HG03025 (cell line): ENCODE results near the gene ARHGEF37.
"Not testable (repeated sequence)": the region's sequence is repeated elsewhere in the genome, so short reads cannot be mapped to it uniquely, and the experiment has no call there.

ENCODE experiments used
- ATAC-seq: cut with Tn5 transposase; IDR thresholded peaks from one replicate; pipeline ENCODE4 v1.9.1; 2021; ENCODE audit warnings: mild to moderate bottlenecking, moderate library complexity; ENCODE audit not compliant: unreplicated experiment, low FRiP score

ARHGEF37 gene

GRCh38 chr5:149644629-149645028, 63.3 kb downstream of the ARHGEF37 start:
- no peak for ATAC-seq

DNA sequence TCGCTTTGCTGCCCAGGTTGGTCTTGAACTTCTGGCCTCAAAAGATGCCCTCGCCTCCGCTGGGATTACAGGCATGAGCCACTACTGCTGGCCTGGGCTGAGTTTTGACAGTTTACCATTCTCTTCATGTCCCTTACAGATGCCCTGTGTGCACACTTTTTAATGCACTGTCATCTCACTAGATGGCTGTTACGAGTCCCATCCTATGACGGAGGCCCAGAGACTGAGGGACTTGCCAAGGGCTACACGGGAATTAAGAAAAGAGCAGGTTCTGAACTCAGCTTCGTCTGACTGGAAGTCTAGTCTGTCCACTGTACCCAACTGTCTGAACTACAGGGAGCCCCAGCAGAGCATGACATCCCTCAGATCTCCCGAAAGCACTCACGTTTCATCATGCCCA, 63.9 kb downstream of the ARHGEF37 start:
- no peak for ATAC-seq

- ATAC-seq, result no peak
These were observed 64.4 kb downstream of the ARHGEF37 start for GRCh38 chr5:149645725-149646124.

DNA sequence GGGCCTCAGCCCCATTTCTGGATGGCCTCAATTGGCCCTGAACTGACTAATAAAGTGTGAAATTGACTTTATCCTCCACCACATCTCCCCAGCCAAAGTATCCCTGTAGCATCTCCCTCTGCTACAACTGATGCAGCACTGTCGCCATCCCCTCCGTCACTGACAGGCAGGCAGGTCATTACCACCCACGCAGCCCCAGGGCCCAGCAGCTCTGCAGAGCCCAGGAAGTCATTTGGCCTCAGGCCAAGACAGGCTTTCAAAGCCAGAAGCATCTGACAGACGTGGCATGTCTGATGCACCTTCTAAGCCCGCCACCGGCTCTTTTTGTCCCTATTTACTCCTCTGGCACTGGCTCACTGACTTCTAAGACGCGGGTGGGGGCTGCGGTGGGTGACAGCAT, 65.3 kb downstream of the ARHGEF37 start:
- no peak for ATAC-seq

- no peak for ATAC-seq
These were observed 66.0 kb downstream of the ARHGEF37 start for GRCh38 chr5:149647334-149647733.

GRCh38 chr5:149648464-149649393, 67.4 kb downstream of the ARHGEF37 start:
- ATAC-seq, result not testable (repeated sequence)

DNA sequence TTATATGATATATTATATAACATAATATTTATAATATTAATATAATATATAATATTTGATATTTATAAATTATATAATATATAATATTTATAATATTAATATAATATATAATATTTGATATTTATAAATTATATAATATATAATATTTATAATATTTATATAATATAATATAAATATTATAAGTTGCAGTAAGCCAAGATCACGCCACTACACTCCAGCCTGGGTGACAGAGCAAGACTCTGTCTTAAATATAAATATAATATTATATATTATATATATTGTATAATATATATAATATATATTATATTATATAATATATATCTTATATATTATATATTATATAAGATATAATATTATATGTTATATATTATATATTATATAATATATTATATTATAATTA, 68.4 kb downstream of the ARHGEF37 start:
- ATAC-seq, result not testable (repeated sequence)

- ATAC-seq, result no peak
These were observed 70.4 kb downstream of the ARHGEF37 start for GRCh38 chr5:149651686-149652085.

GRCh38 chr5:149652697-149653096, 71.4 kb downstream of the ARHGEF37 start:
- no peak for ATAC-seq

DNA sequence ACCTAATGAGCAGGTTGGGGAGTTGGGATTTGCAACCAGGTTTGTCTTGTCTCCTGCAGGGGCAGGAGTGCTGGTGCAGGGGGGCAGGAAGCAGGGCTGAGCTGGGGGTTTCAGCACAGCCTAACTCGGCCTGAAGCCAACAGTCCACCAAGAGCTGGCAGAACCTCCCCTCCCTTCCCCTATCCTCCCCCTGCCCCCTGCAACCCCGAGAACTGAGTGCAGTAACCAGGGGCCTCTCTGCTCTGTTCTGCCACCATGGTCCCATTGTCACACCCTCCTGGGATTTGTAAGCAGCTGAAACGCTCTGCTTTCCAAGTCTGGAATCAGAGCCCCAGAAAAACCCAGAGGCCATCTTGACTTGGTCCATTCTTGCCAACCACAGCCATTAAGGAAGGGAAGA, 72.9 kb downstream of the ARHGEF37 start:
- ATAC-seq, result no peak

- ATAC-seq, result no peak
These were observed 73.7 kb downstream of the ARHGEF37 start for GRCh38 chr5:149654883-149655505.

DNA sequence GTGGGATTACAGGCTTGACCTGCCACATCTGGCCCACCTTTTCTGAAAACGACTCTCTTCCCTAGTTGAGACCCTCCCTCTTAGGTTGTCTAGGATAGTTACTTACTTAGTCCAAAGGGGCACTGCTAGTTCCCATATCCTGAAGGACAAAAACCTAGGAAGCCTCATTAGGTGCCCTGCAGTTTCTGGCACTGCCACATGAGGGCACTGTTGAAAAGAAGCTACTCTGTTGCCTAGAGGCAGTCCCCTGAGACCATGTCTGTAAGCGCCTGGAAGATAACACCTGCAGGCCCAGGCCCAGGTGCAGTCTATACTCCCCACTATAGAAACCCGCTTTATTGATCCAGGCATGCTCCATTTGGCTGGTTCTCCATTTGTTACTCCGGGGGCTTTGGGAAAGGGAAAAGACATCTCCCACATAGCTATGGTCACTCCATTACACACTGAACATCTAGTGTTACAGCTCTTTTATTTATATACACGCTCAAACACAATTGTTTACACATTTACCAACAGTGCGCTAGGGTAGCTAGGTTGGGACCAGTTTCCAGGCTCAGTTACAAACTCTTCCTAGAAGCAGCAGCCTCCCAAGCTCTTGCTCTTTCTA, 75.4 kb downstream of the ARHGEF37 start:
- no peak for ATAC-seq

GRCh38 chr5:149657324-149657723, 76.0 kb downstream of the ARHGEF37 start:
- no peak for ATAC-seq

GRCh38 chr5:149658299-149658698, 77.0 kb downstream of the ARHGEF37 start:
- ATAC-seq, result no peak

DNA sequence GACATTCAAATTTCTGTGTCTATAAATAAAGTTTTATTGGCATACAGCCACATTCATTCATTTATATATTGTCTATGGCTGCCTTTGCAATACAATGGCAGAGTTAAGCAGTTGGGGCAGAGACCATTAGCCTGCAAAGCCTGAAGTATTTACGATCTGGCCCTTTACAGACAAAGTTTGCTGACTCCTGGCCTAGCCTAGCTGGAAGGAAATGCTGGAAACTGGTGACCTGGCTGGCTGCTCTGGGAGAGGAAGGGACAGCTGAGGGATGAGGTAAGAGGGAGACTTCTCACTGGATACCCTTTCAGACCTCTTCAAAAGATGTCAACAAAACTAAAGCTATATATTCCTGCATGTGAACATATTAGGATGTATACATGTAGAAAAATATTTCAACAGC, 82.8 kb downstream of the ARHGEF37 start:
- ATAC-seq, result no peak

GRCh38 chr5:149664666-149665415, 83.5 kb downstream of the ARHGEF37 start:
- ATAC-seq, result no peak

DNA sequence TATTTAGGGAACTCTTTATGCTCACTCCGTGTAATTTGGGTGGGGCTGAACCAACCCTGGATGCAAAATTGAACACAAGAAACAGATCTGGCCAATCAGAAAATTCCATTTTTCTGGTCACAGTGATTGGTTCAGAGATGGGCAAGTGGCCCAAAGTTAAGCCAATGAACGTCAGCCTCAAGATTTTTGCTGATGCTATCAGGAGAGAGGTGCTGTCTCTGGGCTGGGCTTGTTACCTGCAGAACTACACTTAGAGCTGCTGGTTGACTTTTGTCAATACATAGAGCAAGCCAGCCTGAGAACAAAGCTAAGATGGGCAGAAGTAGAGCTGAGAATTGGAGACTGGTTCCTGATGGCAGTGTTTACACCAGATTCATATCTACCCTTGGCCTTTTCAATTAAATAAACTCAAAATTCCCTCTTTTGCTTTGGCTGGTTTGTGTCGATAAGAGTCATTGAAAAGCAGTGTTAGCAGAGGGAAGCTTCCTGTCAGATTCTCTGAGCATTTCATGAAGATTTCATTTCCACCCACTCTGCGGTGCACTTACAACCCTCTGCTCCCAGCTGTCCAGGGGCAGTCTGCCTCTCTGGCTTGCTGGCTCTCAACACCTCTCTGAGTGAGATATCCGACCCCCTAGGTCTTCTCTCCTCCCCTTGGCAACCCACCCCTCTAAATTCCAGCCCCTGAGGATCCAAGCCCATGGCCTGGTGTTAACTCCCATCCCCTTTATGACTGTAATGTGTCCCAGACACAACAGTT, 84.3 kb downstream of the ARHGEF37 start:
- no peak for ATAC-seq

DNA sequence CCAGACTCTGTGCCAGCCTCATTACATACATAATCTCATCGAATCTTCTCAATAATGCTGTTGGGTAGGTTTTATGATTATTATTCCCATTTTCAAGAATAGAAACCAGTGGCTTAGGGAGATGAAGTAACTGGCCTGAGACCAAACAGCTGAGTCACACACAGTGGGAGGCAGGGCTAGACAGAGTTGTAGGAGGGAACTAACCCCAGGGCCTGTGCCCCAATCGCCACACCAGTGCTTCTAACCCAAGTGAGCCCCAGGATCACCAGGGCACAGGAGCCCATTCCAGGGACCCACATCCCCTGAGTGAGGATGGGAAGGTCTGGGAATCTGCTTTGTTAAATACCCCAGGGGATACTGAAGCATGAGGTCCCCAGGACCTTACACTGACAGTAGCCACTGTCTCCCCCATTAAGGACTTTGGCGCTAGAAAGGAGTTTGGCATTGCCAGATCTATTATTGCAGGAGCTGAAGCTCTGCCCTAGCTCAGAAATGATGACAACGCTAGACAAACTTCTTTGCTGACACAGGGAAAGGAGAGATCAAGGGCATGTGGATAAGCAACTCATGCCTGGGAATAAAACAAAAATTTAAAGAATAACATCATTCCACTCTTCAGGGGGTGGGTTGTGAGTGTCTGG, 85.0 kb downstream of the ARHGEF37 start:
- no peak for ATAC-seq

GRCh38 chr5:149667084-149667828, 86.0 kb downstream of the ARHGEF37 start:
- ATAC-seq, result no peak
